Hematopoietic multipotent progenitor cell treated with erythropoietin and hydrocortisone succinate and interleukin-3 and kit ligand, for 6 days (in vitro differentiated cells): Measurements from ENCODE around the gene RNF223.

Source experiments
- DNase-seq: peaks from one replicate; pipeline ENCODE4 v3.0.0-alpha.2; 2015

The RNF223 gene

DNA sequence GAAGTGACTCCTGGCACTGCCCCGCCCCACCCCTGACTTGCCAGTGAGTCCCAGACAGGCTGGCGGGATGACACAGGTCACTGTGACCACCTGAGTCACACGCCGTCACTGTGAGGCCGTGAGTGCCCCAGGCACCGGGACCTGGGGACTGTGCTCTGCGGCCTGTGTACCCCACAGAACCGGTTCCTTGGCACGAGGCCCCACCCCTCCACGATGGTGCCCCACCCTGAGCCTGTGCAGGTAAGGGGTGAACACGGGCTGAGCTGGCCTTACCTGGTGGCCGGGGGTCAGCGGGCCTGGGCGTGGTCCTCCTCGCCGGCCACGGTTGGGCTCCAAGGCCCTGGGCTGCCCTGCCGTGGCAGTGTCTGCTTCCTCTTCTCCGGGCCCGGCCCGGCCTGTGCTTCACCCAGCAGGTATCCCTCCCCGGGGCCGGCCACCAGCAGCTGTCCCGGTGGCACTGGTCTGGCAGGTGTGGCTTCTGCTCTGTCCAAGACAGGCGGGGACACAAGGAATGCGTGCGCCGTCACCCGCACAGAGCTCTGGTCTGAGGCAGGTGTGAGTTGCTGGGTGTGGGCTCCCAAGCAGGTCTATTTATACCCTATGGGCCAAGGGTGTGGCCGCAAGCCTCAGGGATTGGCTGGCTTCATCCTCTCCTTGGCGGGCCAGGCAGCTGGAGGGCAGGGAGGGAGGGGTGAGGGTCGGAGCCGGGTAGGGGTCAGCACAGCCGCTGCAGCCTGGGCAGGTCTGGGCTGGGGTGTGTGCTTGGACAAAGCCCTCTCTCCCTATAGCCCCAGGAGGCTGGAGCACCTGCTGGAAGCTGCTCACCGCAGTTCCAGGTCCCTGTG is at the start of gene RNF223:
TSS of gene RNF223 (minus strand) at position 564 of the 845 bp plus-strand sequence. CDS start 1,740 bp downstream, outside the sequence.
- no peak for DNase-seq

DNA sequence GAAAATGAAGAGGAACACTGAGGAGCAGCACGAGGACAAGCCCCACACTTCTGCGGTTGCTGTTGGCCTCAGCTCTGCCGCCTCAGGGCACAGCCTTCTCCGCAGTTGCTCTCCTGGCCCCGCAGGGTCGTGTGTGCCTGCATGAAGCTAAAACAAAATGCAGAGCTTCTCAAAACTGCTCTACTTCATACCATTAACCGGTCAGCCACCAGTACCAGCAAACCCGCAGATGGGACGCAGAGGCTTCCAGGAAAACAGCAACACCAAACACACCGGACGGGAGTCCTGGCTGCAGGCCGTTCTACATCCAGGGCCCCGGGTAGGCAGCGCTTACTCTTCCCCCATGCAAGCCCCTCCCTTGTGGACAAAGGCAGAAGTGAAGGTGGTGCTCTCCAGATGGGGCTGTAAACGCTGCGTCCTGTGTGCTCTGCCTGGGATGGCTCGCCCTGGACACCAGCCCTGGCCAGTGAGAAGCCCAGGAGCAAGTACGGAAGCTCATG is 48.9 kb upstream of the RNF223 start:
- peak; percentile 43 for DNase-seq

DNA sequence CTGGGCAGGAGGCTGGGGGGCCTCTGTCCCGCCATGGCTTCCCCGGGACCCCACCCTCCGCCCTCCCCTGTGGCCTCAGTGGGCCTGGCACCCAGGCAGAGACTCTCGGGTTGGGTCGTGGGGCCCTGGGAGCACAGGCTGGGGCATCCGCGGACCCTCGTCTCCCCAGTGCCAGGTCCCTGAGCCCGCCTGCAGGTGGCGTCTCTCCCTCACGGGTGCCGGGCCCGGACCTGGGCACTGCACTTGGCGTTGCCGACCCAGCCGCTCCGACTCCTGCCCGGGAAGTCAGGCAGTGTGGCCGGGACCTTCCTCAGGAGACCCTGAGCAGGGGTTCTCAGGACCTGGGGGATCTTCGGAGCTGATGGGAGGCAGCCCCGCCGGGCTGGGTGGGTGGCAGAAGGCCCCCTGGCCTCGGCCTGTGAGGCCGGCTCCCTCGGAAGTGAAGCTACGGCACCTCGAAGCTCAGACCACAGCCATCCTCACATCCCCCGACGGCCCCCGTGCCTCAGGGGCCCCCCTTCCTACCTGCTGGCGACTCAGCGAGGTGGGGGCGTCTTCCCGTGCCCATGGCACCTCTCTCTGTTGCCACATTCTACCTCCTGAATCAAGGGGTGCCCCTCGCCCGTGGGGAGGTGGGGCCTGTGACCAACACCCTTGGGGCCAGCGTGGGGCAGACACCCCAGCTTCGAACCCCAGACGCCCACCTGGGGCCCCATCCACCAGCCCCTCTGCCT is 48.1 kb upstream of the RNF223 start:
- DNase-seq, result peak; percentile 87

GRCh38 chr1:1121611-1122077 is 47.5 kb upstream of the RNF223 start:
- DNase-seq, result no peak

DNA sequence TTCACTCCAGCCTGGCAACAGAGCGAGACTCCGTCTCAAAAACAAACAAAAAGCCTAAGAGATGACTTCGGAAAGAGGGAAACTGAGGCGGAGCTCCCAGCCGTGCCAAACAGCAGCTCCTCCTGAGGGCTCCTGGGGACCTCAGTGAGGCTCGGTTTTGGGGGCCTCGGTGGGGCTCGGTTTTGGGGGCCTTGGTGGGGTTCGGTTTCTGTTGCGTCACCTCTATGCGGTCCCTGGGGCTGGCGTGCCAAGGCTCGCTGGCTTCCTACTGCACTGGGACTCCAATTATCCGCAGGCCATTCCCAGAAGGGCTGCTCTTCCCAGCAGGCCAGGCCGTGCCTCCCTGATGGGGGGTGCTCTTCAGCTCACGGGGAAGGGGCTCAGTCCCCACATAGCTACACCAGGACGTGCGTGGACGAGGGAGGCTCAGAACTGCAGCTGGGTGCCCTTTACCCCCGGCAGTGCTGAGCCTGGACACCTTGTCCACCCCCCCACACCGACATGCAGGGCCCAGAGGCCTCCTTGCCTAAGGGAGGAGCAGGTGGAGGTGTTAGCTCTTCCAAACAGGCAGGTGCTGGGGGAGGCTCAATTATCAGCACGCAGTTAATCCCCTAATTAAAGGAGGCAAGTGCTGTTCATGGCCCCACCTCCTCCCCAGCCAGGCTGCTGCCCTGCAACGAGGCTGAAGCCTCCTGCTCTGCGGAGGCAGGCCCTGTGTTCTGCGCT is 46.9 kb upstream of the RNF223 start:
- DNase-seq, result no peak

GRCh38 chr1:1120096-1120495 is 46.0 kb upstream of the RNF223 start:
- no peak for DNase-seq

DNA sequence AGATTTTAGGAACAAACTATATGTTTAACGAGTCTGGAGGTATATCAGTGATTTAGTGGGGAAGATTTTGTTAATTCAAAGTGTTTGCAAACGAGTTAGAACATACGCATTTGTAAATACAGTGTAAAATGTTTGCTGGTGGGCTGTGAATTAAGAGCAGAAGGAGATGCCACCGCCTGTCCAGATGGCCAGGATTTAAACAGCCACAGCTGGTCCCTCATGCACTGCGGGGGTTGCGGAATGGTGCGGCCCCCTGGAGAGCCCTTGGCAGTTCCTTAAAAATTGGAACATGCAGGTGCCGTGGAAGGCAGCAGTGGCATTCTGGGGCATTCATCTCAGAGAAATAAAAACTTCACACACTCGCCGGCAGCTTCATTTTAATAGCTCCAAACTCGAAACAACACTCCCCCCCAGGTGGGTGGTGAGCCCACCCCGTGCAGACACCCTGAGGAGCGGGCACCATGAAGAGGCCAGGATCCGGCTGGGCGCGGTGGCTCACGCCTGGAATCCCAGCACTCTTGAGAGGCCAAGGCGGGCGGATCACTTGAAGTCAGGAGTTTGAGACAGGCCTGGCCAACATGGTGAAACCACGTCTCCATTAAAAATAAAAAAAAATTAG is 45.3 kb upstream of the RNF223 start:
- no peak for DNase-seq

DNA sequence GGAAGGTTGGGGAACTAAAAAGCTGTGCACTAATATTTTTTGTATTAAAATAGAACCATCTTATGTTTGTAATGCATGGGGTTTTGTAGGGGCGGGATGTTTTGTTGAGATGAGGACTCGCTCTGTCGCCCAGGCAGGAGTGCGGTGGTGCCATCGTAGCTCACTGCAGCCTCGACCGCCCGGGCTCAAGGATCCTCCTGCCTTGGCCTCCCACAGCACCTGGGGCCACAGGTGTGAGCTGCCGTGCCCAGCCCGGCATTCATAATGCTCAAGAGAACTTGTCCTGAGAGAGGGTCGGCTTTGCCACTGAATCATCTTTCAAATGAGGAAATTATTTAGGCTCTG is 44.7 kb upstream of the RNF223 start:
- no peak for DNase-seq

DNA sequence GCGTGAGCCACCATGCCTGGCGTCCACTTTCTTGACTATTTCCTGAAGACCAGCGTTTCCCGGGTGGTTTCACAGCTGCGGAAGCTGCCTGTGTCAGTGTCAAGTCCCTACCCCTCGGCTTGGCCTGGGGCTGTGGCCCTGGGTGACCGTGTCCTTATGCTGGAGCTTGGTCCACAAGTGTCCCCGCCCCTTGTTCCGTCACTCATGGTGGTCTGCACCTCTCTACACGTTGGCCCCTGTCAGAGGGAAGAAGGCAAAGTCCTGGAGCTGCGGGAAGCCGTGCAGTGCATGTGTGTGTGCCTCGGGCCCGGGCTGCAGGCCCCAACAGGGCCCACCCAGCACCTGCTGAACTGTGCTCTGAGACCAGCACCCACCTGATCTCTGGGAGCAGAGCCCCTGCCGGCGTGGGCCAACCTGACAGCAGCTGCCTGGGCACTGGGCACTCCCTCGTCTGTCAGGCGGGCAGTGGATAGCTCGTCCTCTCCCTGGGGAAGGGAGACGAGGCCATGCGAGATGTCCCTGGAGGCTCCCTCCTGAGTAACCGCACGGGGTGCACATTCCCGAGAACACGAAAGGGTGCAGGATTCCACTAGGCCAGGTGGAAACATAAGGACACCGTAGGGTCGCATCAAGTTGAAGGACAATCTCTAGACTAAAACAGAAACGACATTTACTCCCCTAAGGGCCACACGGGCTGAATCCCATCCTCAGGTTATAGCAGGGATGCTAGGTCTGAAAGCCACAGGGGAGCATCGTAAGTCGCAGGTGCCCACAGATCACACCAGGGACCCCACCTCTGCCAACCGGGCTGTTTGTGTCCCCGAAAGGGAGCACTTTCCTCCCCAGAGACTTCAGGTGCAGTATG is 44.1 kb upstream of the RNF223 start:
- no peak for DNase-seq

GRCh38 chr1:1117469-1117831 is 43.3 kb upstream of the RNF223 start:
- no peak for DNase-seq

GRCh38 chr1:1116701-1117468 is 42.8 kb upstream of the RNF223 start:
- DNase-seq, result peak; percentile 38

- DNase-seq, result peak; percentile 98
Observed at GRCh38 chr1:1115786-1116700, 41.9 kb upstream of the RNF223 start, which contains the start of gene C1orf159. C1orf159 (minus strand) TSS chr1:1116089; CDS start chr1:1091543, 24,546 bp downstream.

- peak; percentile 30 for DNase-seq
Observed at GRCh38 chr1:1115136-1115785, 41.2 kb upstream of the RNF223 start.

- DNase-seq, result no peak
Observed at GRCh38 chr1:1114431-1114830, 40.3 kb upstream of the RNF223 start.

DNA sequence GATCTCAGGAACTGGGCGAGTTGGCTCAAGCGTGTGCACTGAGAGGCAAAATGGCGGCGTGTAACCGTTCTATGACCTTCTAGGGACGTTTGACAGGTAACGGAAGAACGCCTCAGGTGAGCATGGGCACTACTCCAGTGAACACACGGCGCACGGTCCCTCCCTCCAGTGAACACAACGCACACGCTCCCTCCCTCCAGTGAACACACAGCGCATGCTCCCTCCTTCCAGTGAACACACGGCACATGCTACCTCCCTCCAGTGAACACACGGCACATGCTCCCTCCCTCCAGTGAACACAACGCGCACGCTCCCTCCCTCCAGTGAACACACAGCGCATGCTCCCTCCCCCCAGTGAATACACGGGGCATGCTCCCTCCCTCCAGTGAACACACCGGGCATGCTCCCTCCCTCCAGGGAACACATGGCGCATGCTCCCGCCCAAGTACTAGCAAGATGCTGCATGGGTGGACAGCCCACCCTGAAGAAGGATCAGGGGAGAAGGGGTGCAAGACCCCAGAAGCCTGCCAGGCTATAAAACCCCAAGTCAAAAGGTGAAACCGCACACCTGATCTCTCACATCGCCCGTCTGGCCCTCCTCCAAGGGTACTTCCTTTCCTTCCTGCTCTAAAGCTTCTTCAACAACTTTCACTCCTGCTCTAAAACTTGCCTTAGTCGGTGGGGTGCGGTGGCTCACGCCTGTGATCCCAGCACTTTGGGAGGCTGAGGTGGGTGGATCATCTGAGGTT is 38.3 kb upstream of the RNF223 start:
- DNase-seq, result no peak

DNA sequence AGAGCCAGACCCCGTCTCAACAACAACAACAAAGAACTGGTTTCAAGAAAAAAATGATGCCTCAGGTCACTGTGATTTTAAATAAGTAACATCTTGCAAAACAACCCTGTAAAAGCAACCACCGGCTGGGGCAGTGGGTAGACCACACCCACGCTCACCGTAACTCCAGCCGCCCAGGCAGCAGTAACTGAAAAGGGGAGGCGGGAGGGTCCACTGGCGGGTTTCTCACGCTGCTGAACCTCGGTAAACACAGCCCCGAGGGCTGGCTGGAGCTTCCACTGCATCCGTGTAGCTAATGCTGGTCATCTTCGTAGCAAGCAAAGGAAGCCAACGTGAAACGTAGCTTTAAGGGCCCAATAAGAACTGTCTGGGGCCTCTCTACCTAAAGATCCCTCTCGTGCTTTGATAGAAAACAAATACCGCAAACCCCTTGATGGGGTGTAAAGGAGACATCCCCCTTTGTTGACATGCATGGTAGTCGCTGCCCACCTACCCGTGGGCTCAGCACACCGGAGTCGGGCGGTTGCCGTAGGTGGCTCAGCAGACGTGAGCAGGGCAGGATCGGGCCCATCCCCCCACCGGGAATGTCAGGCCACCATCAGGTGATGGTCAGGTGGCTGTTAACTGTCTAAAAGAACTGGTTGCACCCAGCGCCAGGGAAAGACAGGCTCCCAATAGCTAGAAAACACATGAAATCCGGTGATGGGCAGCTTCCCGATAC is 37.6 kb upstream of the RNF223 start:
- no peak for DNase-seq

- DNase-seq, result no peak
Observed at GRCh38 chr1:1110561-1110971, 36.5 kb upstream of the RNF223 start.

GRCh38 chr1:1109743-1110142 is 35.6 kb upstream of the RNF223 start:
- peak; percentile 22 for DNase-seq
